Brain pericyte (primary cell): ENCODE data around the gene GYS1.
"Not testable (repeated sequence)": the region's sequence is repeated elsewhere in the genome, so short reads cannot be mapped to it uniquely, and the experiment has no call there.

ENCODE experiments used
- DNase-seq: peaks from one replicate; pipeline ENCODE4 v3.0.0-alpha.2; 2012; ENCODE audit warnings: low read depth, low spot score

Gene GYS1

DNA sequence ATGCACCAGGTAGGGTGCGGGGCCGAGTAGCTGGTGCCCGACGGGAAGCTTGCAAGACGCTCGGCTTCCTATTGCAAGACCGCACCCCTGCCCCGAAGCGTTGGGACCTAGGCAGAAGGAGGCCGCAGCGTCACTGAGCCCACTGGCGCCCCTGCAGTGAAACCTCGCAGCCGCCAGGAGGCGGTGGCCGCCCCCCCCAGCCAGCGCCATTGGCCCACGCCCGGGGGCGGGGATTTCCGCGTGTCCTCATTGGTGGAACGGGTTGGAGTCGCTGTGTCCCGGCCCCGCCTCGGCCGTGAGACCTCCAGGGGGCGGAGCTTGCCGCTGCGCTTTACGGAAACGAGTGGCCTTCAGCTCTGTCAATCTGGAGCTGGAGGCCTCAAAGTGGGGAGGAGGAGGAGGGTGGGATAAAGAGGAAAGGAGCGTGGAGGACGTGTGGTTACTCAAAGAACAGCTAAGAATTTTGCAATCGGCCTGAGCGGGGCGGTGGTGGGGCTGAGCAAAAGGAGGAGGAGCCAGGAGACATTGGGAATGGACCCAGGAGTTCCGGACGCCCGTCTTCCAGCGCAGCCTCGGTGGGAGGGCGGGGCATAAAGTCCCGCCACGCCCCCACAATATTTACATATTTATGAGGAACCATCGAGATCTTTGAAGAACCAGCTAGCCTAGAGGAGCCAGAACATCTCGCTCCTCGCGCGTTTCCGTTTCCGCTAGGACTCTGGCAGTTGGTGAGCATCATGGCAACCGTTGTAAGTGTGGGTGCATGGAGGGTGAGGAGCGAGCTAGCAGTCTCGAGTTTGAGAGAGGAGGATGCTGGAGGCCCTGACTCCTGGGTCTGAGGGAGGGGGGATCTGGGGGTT is at the start of gene GYS1, which contains the start of gene RUVBL2:
TSS of gene GYS1 (minus strand) at position 135 of the 860 bp plus-strand sequence. CDS start 197 bp downstream, outside the sequence.
TSS of gene RUVBL2 (plus strand) at position 713 of the 860 bp plus-strand sequence. CDS start at position 738, 25 bp downstream.
- DNase-seq: peak; percentile 98

DNA sequence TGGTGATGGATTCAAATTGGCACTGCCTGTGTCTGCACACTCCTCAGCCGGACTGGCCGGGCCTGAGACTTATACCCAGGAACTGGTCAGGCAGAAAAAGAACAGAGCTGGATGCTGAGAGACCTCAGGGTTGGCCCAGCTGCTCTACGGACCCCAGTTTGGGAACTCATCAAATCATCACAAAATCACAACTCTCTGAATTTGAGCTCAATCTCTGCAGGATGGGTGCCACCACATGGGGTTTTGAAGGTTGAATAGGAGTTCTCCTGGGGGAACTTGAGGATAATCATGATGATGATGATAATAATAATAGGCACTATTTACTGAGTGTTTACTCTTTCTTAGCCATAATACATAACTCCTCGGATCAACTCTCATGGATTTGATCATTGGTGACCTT is 49.6 kb upstream of the GYS1 start:
- DNase-seq: not testable (repeated sequence)

DNA sequence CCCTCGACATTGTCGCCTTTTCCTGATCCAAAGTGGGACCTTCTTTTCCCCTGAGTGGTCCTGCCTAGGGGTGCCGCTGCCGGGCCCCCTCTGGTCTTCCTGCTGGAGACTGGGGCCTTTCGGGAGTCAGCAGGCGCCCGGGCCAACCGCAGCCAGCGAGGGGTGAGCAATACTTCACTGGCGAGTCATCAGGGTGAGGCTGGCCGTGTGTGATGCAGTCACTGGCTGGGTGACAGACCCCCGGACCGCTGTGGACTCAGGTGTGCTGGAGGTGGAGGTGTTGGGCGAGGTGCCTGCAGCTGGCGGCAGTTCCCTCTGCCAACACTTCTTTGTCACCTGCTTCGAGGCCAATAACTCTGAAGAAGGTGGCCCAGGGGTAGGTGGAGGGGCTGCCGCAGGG is 49.1 kb upstream of the GYS1 start:
- DNase-seq: no peak

DNA sequence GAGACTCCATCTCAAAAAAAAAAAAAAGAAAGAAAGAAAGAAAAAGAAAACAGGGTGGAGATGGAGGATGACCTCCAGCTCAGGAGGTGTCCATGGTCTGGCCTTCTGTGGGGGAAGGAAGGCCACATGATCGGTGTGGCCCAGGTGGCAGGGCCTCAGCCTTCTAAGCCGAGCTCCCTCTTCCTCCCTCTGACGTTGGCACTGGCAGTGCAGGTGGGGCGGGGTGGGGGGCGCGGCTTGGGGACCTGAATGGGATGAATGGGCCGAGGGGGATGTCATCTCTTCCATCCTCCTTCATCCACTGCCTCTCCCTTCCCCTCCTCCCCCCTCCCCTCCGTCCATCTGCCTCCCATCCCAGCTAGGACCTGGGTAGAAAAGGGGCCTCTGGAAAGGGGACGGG is 46.6 kb upstream of the GYS1 start:
- not testable (repeated sequence) for DNase-seq

DNA sequence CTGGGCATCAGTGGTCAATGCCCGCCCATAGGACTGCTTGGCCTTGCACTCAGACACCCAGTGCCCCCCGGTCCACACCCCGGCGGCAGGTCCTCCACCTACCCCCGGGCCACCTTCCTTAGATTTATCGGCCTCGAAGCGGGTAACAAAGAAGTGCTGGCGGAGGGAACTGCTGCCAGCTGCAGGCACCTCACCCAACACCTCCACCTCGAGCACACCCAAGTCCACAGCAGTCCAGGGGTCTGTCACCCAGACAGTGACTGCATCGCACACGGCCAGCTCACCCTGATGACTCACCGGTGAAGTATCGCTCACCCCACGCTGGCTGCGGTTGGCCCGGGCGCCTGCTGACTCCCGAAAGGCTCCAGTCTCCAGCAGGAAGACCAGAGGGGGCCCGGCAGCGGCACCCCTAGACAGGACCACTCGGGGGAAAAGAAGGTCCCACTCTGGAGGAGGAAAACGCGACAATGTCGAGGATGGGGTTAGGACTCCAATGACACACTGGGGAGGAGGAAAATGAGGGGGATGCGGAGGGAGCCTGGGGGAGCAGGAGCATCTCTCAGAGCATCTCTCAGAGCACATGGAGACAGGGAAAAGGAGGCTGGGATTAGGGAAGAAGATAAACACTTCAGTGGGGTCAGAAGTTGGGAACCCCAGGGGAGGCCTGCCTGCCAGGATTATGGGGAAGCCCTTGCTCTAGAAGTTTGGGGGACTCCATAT is 45.6 kb upstream of the GYS1 start:
- DNase-seq: not testable (repeated sequence)

DNA sequence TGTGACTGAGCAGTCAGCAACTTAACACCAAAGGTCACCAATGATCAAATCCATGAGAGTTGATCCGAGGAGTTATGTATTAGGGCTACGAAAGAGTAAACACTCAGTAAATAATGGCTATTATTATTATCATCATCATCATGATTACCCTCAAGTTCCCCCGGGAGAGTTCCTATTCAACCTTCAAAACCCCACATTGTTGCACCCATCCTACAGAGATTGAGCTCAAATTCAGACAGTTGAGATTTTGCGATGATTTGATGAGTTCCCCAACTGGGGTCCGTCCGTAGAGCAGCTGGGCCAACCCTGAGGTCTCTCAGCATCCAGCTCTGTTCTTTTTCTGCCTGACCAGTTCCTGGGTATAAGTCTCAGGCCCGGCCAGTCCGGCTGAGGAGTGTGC is 45.0 kb upstream of the GYS1 start:
- DNase-seq: not testable (repeated sequence)

DNA sequence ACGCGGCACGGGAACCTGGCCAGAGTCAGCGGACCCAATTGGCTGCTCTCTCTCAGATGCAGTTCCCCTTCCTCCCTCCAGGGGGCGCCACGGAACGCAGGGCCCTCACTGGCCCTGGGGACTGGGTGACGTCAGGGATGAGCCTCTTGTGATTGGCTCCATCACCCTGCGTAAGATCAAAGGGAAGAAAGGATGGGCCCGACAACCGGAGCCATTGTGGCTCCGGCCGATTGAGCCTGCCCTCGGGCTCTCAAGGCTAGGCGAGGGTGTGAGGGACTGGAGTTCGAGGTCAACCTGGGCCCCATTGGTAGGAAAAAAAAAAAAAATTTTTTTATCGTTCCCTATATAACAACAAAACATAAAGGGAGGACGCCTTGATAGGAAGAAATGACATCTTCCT is 43.7 kb upstream of the GYS1 start, which contains the start of gene CGB1:
TSS of gene CGB1 (minus strand) at position 81 of the 400 bp plus-strand sequence. CDS start 184 bp downstream, outside the sequence.
- DNase-seq: not testable (repeated sequence)

DNA sequence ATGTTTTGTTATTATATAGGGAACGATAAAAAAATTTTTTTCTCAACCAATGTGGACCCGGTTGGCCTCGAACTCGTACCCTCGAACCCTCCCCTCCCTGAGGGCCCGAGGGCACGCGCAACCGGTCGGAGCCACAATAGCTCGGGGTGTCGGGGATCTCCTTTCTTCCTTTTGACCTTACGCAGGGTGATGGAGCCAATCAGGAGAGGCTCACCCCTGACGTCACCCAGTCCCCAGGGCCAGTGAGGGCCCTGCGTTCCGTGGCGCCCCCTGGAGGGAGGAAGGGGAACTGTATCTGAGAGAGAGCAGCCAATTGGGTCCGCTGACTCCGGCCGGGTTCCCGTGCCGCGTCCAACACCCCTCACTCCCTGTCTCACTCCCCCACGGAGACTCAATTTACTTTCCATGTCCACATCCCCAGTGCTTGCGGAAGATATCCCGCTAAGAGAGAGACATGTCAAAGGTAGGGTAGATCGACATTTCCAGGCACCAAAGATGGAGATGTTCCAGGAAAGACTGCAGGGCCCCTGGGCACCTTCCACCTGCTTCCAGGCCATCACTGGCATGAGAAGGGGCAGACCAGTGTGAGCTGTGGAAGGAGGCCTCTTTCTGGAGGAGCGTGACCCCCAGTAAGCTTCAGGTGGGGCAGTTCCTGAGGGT is 38.7 kb upstream of the GYS1 start, which contains the start of gene CGB2:
TSS of gene CGB2 (plus strand) at position 249 of the 660 bp plus-strand sequence. CDS start at position 455, 206 bp downstream.
- not testable (repeated sequence) for DNase-seq

DNA sequence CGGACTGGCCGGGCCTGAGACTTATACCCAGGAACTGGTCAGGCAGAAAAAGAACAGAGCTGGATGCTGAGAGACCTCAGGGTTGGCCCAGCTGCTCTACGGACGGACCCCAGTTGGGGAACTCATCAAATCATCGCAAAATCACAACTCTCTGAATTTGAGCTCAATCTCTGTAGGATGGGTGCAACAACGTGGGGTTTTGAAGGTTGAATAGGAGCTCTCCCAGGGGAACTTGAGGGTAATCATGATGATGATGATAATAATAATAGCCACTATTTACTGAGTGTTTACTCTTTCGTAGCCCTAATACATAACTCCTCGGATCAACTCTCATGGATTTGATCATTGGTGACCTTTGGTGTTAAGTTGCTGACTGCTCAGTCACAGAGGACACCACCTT is 37.2 kb upstream of the GYS1 start:
- not testable (repeated sequence) for DNase-seq

DNA sequence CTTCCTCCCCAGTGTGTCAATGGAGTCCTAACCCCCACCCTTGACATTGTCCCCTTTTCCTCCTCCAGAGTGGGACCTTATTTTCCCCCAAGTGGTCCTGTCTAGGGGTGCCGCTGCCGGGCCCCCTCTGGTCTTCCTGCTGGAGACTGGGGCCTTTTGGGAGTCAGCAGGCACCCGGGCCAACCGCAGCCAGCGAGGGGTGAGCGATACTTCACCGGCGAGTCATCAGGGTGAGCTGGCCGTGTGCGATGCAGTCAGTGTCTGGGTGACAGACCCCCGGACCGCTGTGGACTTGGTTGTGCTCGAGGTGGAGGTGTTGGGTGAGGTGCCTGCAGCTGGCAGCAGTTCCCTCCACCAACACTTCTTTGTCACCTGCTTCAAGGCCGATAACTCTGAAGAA is 36.6 kb upstream of the GYS1 start:
- not testable (repeated sequence) for DNase-seq

DNA sequence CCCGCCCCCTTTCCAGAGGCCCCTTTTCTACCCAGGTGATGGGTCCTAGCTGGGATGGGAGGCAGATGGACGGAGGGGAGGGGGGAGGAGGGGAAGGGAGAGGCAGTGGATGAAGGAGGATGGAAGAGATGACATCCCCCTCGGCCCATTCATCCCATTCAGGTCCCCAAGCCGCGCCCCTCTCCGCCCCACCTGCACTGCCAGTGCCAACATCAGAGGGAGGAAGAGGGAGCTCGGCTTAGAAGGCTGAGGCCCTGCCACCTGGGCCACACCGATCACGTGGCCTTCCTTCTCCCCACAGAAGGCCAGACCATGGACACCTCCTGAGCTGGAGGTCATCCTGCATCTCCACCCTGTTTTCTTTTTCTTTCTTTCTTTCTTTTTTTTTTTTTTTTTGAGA is 35.6 kb upstream of the GYS1 start:
- not testable (repeated sequence) for DNase-seq

DNA sequence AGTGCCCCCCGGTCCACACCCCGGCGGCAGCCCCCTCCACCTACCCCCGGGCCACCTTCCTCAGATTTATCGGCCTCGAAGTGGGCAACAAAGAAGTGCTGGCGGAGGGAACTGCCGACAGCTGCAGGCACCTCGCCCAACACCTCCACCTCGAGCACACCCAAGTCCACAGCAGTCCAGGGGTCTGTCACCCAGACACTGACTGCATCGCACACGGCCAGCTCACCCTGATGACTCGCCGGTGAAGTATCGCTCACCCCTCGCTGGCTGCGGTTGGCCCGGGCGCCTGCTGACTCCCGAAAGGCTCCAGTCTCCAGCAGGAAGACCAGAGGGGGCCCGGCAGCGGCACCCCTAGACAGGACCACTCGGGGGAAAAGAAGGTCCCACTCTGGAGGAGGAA is 32.5 kb upstream of the GYS1 start:
- DNase-seq: not testable (repeated sequence)

DNA sequence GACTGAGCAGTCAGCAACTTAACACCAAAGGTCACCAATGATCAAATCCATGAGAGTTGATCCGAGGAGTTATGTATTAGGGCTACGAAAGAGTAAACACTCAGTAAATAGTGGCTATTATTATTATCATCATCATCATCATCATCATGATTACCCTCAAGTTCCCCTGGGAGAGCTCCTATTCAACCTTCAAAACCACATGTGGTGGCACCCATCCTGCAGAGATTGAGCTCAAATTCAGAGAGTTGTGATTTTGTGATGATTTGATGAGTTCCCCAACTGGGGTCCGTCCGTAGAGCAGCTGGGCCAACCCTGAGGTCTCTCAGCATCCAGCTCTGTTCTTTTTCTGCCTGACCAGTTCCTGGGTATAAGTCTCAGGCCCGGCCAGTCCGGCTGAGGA is 32.0 kb upstream of the GYS1 start:
- DNase-seq: not testable (repeated sequence)

DNA sequence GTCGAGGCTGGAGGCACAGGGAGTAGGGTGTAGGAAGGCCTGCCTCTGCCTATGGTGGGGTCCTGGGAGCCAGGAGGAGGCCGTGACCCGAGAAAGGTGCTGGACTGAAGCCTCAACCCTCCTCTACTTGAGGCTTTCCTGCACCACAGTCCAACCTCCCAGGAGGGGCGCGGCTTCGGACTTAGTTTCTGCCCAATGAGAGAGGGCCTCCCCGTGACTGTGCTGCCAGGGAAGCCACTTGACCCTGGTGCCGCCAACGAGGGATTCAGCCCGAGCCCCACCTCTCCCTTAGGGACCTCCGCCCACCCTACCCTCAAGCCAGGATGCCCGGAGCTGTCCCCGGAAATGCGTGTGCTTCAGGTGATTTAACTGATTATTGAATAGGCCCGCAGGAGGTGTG is 31.1 kb upstream of the GYS1 start, which contains the start of gene CGB3:
TSS of gene CGB3 (minus strand) at position 101 of the 400 bp plus-strand sequence. CDS start 362 bp downstream, outside the sequence.
- not testable (repeated sequence) for DNase-seq

DNA sequence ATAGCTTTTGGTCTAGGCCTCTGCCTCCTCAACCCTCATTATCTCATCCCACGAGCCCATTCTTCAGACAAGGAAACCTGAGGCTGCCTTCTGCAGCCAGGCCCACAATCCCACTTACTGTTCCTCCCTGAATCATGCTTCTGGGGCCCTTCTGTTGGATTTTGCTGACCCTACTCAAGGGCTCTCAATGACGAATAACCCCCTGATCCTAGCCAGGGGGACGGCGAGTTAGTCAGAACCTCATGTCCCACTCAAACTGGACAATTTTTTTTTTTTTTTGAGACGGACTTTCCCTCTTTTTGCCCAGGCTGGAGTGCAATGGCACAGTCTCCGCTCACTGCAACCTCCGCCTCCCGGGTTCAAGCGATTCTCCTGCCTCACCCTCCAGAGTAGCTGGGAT is 29.0 kb upstream of the GYS1 start:
- no peak for DNase-seq

DNA sequence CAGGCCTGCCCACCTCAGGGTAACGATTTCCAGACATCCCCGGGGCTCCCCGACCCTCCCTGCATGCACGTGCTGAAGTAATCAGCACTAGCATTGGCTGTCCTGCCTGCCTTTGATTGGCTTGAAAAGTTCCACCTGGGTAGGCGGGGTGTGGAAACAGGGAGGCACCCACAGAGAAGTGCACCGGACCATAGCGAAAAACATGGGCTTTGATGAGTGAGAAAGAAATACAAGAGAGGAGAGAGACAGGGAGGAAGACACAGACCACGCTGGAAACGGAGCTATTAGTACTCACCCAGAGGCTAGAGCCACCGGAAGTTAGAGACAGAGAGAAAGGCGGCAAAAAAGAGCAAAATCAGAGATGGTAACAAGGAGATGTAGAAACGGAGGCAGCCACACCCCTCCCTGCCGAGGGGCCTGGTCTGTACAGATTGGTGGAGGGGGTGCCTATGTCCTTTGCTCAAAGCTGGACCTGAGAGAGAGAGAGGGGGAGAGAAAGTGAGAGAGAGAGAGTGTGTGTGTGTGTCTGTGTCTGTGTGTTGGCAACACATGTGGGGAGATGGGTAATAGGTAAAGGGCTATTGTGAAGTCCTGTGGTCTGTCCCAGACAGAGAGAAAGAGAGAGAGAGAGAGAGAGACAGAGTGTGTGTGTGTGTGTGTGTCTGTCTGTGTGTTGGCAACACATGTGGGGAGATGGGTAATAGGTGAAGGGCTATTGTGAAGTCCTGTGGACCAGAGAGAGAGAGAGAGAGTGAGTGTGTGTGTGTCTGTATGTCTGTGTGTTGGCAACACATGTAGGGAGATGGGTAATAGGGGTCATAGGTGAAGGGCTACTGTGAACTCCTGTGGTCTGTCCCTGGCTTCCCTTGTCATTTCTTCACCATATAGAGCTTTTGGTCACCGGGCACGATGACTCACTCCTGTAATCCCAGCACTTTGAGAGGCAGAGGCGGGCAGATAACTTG is 28.1 kb upstream of the GYS1 start:
- no peak for DNase-seq

DNA sequence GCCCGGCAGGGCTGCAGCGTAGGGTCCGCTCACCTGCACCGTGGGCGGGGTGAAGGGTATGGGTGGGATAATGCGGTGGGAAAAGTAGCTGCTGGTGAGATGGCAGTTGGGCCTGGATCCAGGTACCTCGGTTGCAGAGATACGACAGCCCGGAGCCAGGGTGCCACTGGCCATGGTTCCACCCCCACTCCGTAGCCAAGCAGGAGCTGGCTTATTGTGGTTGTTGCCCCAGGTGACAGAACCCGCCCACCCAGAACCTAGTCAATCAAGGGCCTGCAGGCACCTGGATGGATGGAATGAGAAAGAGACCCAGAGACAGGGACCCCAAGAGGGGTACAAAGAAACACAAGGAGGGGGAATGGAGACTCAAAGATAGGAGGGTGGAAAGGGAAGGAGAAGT is 27.2 kb upstream of the GYS1 start:
- no peak for DNase-seq

DNA sequence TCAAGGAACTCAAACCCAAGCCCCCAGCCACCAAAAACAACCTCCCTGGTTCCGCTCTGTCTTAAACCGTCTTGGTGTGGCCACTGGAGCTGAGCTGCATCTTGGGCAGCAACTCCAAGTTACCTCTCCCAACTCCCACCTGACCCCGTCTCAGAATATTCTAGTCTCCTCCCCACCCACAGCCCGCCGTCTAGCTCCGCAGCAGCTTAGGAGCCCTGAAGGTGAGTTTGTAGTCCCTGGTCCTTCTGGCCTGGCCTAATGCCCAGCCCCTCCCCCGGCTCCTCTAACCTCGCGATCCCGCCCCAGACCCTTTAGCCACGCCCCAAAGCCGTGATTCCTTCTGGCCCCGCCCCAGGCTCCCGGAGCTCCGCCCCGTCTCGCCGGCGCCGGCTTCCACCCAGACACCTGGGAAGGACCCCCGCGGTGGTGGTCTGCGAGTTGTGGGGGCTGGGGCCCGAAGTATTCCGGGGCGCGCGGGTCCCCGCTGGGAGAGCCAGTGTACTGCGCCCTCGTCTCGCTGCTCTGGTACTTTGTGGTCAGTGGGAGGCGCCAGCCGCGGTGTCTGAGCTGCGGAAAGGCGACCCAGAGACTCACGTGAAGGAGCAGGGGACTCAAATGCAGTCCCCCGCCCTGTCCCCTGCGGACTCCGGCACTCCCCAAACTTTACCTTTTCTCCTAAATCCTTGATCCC is 26.3 kb upstream of the GYS1 start:
- DNase-seq: no peak

DNA sequence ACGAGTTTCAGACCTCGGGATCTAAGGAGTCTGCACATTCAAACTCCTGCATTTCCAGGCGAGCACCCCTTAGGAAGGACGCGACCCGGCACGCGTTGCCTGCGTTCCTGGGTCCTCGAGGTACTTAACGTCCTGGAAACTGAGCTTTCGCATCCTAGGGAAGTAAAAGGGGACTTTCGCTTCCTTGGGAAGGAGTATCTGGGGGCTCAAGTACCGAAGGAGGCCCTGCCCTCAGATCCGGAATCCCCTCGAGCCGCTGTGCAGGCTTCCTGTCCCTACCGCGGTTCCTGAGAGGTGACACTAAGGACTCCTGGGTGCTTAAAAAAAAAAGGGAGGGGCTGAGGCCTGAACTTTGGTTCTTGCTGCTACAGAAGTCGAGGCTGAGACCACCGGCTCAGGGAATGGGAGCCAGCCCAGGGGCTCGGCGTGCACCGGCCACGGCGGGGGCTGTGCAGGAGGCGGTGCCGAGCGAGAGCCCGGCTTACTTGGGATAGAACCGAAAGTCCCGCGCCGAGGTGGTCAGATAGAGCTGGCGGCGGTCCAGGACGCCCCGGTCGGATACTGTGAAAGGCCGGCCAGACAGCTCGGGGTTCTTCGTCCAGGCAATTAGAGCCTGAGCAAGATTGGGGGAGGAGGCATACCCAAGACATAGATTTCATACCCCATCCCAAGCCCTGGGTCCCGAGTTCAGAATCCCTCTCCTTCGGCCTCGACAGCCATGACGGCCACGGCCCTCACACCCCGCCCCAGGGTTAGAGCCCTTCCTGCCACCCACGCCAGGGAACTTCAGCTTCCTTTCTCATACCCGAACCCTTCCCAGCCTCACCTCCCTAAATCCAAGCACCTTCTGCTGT is 25.5 kb upstream of the GYS1 start:
- DNase-seq: not testable (repeated sequence)
